ENCODE measurements around the gene VIPR2.

DNA sequence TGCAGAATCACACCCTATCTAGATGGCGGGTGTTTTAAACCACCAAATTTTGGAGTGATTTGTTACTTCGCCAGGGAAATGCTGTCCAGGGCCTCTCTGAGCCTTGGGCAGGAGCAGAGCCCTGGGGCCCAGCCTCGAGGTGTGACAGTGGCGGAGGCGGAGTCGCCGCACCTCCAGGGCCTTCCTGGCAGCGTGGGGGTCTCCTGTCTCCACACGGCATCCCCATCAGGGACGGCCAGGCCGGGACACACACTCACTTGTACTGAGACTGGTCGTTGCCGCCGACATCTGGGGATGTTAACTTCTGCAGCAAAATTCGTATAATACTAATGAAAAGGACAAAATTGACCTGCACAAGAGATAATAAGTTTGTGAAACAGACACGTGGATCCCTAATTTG, 110.7 kb downstream of the VIPR2 start:
- TF ChIP-seq EZH2 (IDR thresholded peaks at IDR 0.05; ENCODE audit: low read depth, unreplicated experiment) (no peak), EZH2phosphoT487 (IDR thresholded peaks at IDR 0.05; ENCODE audit: unreplicated experiment) (no peak), CREB1 (CRISPR knock-in tag; IDR thresholded peaks at IDR 0.05; ENCODE audit: low read depth) (no peak), JUNB (IDR thresholded peaks at IDR 0.05; ENCODE audit: unreplicated experiment) (no peak), POLR2AphosphoS5 (IDR thresholded peaks at IDR 0.05; ENCODE audit: low read depth) (no peak), ZNF114 (CRISPR knock-in tag; IDR thresholded peaks at IDR 0.05) (no peak), NANOG (IDR thresholded peaks at IDR 0.05; ENCODE audit: borderline replicate concordance) (no peak), STAT1 (IDR thresholded peaks at IDR 0.05; ENCODE audit: unreplicated experiment) (no peak), ZNF331 (CRISPR knock-in tag; IDR thresholded peaks at IDR 0.05; ENCODE audit: low read depth) (no peak)
- TF ChIP-seq, protein P1, sequence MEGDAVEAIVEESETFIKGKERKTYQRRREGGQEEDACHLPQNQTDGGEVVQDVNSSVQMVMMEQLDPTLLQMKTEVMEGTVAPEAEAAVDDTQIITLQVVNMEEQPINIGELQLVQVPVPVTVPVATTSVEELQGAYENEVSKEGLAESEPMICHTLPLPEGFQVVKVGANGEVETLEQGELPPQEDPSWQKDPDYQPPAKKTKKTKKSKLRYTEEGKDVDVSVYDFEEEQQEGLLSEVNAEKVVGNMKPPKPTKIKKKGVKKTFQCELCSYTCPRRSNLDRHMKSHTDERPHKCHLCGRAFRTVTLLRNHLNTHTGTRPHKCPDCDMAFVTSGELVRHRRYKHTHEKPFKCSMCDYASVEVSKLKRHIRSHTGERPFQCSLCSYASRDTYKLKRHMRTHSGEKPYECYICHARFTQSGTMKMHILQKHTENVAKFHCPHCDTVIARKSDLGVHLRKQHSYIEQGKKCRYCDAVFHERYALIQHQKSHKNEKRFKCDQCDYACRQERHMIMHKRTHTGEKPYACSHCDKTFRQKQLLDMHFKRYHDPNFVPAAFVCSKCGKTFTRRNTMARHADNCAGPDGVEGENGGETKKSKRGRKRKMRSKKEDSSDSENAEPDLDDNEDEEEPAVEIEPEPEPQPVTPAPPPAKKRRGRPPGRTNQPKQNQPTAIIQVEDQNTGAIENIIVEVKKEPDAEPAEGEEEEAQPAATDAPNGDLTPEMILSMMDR (conservative IDR thresholded peaks at IDR 0.05; ENCODE audit: low read depth in 2 of 2): no peak
- TF ChIP-seq, protein P2, sequence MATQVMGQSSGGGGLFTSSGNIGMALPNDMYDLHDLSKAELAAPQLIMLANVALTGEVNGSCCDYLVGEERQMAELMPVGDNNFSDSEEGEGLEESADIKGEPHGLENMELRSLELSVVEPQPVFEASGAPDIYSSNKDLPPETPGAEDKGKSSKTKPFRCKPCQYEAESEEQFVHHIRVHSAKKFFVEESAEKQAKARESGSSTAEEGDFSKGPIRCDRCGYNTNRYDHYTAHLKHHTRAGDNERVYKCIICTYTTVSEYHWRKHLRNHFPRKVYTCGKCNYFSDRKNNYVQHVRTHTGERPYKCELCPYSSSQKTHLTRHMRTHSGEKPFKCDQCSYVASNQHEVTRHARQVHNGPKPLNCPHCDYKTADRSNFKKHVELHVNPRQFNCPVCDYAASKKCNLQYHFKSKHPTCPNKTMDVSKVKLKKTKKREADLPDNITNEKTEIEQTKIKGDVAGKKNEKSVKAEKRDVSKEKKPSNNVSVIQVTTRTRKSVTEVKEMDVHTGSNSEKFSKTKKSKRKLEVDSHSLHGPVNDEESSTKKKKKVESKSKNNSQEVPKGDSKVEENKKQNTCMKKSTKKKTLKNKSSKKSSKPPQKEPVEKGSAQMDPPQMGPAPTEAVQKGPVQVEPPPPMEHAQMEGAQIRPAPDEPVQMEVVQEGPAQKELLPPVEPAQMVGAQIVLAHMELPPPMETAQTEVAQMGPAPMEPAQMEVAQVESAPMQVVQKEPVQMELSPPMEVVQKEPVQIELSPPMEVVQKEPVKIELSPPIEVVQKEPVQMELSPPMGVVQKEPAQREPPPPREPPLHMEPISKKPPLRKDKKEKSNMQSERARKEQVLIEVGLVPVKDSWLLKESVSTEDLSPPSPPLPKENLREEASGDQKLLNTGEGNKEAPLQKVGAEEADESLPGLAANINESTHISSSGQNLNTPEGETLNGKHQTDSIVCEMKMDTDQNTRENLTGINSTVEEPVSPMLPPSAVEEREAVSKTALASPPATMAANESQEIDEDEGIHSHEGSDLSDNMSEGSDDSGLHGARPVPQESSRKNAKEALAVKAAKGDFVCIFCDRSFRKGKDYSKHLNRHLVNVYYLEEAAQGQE (IDR thresholded peaks at IDR 0.05; ENCODE audit: unreplicated experiment): no peak
- TF ChIP-seq, protein P3, sequence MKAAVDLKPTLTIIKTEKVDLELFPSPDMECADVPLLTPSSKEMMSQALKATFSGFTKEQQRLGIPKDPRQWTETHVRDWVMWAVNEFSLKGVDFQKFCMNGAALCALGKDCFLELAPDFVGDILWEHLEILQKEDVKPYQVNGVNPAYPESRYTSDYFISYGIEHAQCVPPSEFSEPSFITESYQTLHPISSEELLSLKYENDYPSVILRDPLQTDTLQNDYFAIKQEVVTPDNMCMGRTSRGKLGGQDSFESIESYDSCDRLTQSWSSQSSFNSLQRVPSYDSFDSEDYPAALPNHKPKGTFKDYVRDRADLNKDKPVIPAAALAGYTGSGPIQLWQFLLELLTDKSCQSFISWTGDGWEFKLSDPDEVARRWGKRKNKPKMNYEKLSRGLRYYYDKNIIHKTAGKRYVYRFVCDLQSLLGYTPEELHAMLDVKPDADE (IDR thresholded peaks at IDR 0.05): no peak
- TF ChIP-seq, protein P4, sequence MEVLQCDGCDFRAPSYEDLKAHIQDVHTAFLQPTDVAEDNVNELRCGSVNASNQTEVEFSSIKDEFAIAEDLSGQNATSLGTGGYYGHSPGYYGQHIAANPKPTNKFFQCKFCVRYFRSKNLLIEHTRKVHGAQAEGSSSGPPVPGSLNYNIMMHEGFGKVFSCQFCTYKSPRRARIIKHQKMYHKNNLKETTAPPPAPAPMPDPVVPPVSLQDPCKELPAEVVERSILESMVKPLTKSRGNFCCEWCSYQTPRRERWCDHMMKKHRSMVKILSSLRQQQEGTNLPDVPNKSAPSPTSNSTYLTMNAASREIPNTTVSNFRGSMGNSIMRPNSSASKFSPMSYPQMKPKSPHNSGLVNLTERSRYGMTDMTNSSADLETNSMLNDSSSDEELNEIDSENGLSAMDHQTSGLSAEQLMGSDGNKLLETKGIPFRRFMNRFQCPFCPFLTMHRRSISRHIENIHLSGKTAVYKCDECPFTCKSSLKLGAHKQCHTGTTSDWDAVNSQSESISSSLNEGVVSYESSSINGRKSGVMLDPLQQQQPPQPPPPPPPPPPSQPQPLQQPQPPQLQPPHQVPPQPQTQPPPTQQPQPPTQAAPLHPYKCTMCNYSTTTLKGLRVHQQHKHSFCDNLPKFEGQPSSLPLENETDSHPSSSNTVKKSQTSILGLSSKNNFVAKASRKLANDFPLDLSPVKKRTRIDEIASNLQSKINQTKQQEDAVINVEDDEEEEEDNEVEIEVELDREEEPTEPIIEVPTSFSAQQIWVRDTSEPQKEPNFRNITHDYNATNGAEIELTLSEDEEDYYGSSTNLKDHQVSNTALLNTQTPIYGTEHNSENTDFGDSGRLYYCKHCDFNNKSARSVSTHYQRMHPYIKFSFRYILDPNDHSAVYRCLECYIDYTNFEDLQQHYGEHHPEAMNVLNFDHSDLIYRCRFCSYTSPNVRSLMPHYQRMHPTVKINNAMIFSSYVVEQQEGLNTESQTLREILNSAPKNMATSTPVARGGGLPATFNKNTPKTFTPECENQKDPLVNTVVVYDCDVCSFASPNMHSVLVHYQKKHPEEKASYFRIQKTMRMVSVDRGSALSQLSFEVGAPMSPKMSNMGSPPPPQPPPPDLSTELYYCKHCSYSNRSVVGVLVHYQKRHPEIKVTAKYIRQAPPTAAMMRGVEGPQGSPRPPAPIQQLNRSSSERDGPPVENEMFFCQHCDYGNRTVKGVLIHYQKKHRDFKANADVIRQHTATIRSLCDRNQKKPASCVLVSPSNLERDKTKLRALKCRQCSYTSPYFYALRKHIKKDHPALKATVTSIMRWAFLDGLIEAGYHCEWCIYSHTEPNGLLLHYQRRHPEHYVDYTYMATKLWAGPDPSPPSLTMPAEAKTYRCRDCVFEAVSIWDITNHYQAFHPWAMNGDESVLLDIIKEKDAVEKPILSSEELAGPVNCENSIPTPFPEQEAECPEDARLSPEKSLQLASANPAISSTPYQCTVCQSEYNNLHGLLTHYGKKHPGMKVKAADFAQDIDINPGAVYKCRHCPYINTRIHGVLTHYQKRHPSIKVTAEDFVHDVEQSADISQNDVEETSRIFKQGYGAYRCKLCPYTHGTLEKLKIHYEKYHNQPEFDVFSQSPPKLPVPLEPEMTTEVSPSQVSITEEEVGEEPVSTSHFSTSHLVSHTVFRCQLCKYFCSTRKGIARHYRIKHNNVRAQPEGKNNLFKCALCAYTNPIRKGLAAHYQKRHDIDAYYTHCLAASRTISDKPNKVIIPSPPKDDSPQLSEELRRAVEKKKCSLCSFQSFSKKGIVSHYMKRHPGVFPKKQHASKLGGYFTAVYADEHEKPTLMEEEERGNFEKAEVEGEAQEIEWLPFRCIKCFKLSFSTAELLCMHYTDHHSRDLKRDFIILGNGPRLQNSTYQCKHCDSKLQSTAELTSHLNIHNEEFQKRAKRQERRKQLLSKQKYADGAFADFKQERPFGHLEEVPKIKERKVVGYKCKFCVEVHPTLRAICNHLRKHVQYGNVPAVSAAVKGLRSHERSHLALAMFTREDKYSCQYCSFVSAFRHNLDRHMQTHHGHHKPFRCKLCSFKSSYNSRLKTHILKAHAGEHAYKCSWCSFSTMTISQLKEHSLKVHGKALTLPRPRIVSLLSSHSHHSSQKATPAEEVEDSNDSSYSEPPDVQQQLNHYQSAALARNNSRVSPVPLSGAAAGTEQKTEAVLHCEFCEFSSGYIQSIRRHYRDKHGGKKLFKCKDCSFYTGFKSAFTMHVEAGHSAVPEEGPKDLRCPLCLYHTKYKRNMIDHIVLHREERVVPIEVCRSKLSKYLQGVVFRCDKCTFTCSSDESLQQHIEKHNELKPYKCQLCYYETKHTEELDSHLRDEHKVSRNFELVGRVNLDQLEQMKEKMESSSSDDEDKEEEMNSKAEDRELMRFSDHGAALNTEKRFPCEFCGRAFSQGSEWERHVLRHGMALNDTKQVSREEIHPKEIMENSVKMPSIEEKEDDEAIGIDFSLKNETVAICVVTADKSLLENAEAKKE (CRISPR knock-in tag; IDR thresholded peaks at IDR 0.05): no peak

Data from GM23338 (cell line).